GM23338 (cell line): Measurements from ENCODE around the gene KCNJ10. TPM values are rescaled to one million over a fixed set of nuclear protein-coding genes. Genes with fewer than 3 reads are reported as not detected.

ENCODE experiments used
- ATAC-seq: fragments of 200-7000 bp; cut with Tn5 transposase; 3 replicates; pipeline ENCODE4 v1.9.1; 2020
- DNase-seq: peaks from one replicate; pipeline ENCODE4 v3.0.0-alpha.2; 2015; ENCODE audit warnings: low spot score
- H2AFZ ChIP-seq: fragments of 200-600 bp; sonication (generic); 2 replicates; pipeline ENCODE4 v1.8.0; 2016; ENCODE audit warnings: antibody characterized with exemption, mild to moderate bottlenecking, moderate library complexity
- H3F3A ChIP-seq: fragments of 200-600 bp; sonication (generic); replicated peaks from 2 replicates; pipeline ENCODE4 v1.8.0; 2017; ENCODE audit warnings: antibody characterized with exemption, mixed run types, low read depth
- H3K27ac ChIP-seq: fragments of 200-600 bp; sonication (generic); 2 replicates; pipeline ENCODE4 v1.6.1; 2016; ENCODE audit warnings: low read depth
- H3K27me3 ChIP-seq: fragments of 200-600 bp; sonication (generic); 2 replicates; pipeline ENCODE4 v1.8.0; 2016; ENCODE audit warnings: mild to moderate bottlenecking, mixed run types, moderate library complexity; ENCODE audit not compliant: insufficient read depth
- H3K36me3 ChIP-seq: fragments of 200-600 bp; sonication (generic); 2 replicates; pipeline ENCODE4 v1.8.0; 2016; ENCODE audit warnings: mild to moderate bottlenecking; ENCODE audit not compliant: insufficient read depth
- H3K4me1 ChIP-seq: fragments of 200-600 bp; sonication (generic); 2 replicates; pipeline ENCODE4 v1.8.0; 2016; ENCODE audit warnings: mild to moderate bottlenecking, moderate library complexity; ENCODE audit not compliant: insufficient read depth
- H3K4me2 ChIP-seq: fragments of 200-600 bp; sonication (generic); 2 replicates; pipeline ENCODE4 v1.7.1; 2017; ENCODE audit warnings: mixed run types
- H3K4me3 ChIP-seq: fragments of 200-600 bp; sonication (generic); 2 replicates; pipeline ENCODE4 v1.6.1; 2016; ENCODE audit warnings: mixed run types
- H3K79me2 ChIP-seq: fragments of 200-600 bp; sonication (generic); replicated peaks from 2 replicates; pipeline ENCODE4 v1.8.0; 2017; ENCODE audit warnings: mild to moderate bottlenecking; ENCODE audit not compliant: insufficient read depth
- H3K9me2 ChIP-seq: fragments of 200-600 bp; sonication (generic); 2 replicates; pipeline ENCODE4 v1.8.0; 2017; ENCODE audit not compliant: insufficient read depth
- H4K20me1 ChIP-seq: fragments of 200-600 bp; sonication (generic); replicated peaks from 2 replicates; pipeline ENCODE4 v1.8.0; 2017; ENCODE audit warnings: mild to moderate bottlenecking; ENCODE audit not compliant: insufficient read depth
- H3K27ac Mint-ChIP-seq: 2 replicates; pipeline ENCODE4 v1.8.0; 2020; ENCODE audit warnings: inconsistent platforms, mild to moderate bottlenecking, moderate library complexity, mixed read lengths
- H3K27me3 Mint-ChIP-seq: 3 replicates; pipeline ENCODE4 v1.8.0; 2022; ENCODE audit warnings: low read depth, mild to moderate bottlenecking, moderate library complexity, mixed read lengths, inconsistent platforms; ENCODE audit not compliant: insufficient read depth, poor library complexity
- H3K36me3 Mint-ChIP-seq: 3 replicates; pipeline ENCODE4 v1.8.0; 2021; ENCODE audit warnings: low read depth, mild to moderate bottlenecking, inconsistent platforms, moderate library complexity, mixed read lengths
- H3K4me1 Mint-ChIP-seq: 3 replicates; pipeline ENCODE4 v1.8.0; 2020; ENCODE audit warnings: mild to moderate bottlenecking, inconsistent platforms, mixed read lengths
- H3K4me3 Mint-ChIP-seq: 3 replicates; pipeline ENCODE4 v1.8.0; 2021; ENCODE audit warnings: moderate library complexity, mild to moderate bottlenecking, inconsistent platforms, mixed read lengths
- H3K9me3 Mint-ChIP-seq: 3 replicates; pipeline ENCODE4 v1.8.0; 2020; ENCODE audit warnings: moderate library complexity, mild to moderate bottlenecking, inconsistent platforms, mixed read lengths
- ETS1 ChIP-seq: IDR thresholded peaks from 2 replicates; pipeline ENCODE4 v1.6.1; 2016; ENCODE audit warnings: antibody characterized with exemption
- EZH2phosphoT487 ChIP-seq: fragments of 200-600 bp; sonication (generic); IDR thresholded peaks from one replicate; pipeline ENCODE4 v1.8.1; 2018; ENCODE audit warnings: antibody characterized with exemption; ENCODE audit not compliant: unreplicated experiment
- JUNB ChIP-seq: IDR thresholded peaks from one replicate; pipeline ENCODE4 v1.6.1; 2016; ENCODE audit warnings: antibody characterized with exemption; ENCODE audit not compliant: unreplicated experiment
- POLR2AphosphoS5 ChIP-seq: IDR thresholded peaks from 2 replicates; pipeline ENCODE4 v1.6.1; 2016; ENCODE audit warnings: antibody characterized with exemption, low read depth
- STAT1 ChIP-seq: IDR thresholded peaks from one replicate; pipeline ENCODE4 v1.6.1; 2016; ENCODE audit warnings: antibody characterized with exemption; ENCODE audit not compliant: unreplicated experiment
- ZNF114 ChIP-seq: fragments of 250-450 bp; sonication (Bioruptor Pico); IDR thresholded peaks from 2 replicates; pipeline ENCODE4 v1.5.0; 2020; ENCODE audit warnings: mild to moderate bottlenecking, moderate library complexity
- ZNF331 ChIP-seq: fragments of 250-450 bp; sonication (Bioruptor Pico); IDR thresholded peaks from 2 replicates; pipeline ENCODE4 v1.5.0; 2020; ENCODE audit warnings: low read depth, mild to moderate bottlenecking, moderate library complexity
- ZNF462 ChIP-seq: fragments of 250-450 bp; sonication (Bioruptor Pico); IDR thresholded peaks from 2 replicates; pipeline ENCODE4 v1.5.0; 2020; ENCODE audit warnings: mild to moderate bottlenecking, moderate library complexity
- polyA plus RNA-seq: library from polyadenylated mRNA; unstranded; fragments of >200 nt; fragmentation: Nextera tagmentation; extraction: Ambion mirVana; gene quantifications from 2 replicates; pipeline ENCODE4 v1.2.1, GENCODE V29; 2016
- total RNA-seq: library from RNA; depleted of rRNA; stranded (reverse); fragments of >200 nt; shearing (Covaris generic); gene quantifications from 2 replicates; pipeline ENCODE4 v1.2.3, GENCODE V29; 2014

KCNJ10 gene
- total and polyA plus RNA-seq, 2 experiments from 2014 or later, result 1.4 to 2.8 TPM

- no peaks in the 10 kb centered on the region for H3K36me3 ChIP-seq
- no peaks in the 10 kb centered on the region for H3K4me1 ChIP-seq
- ATAC-seq (no peak), DNase-seq (no peak)
- no peak overlapping the region for H3K4me2 ChIP-seq
- H3K36me3 Mint-ChIP-seq, result 0 out of 3 replicates have a peak, but pooled peaks cover 3% of the 10 kb centered on the region
- H3K4me3 Mint-ChIP-seq, result no peak overlapping the region
- peaks cover 10% of the 10 kb centered on the region for H3K79me2 ChIP-seq
- no peak overlapping the region for H3K27ac Mint-ChIP-seq
- no peaks in the 10 kb centered on the region for H3K27me3 Mint-ChIP-seq
- peaks cover 7% of the 10 kb centered on the region; the same call in 1 of the 3 replicates for H3K4me1 Mint-ChIP-seq
- no peak for TF ChIP-seq POLR2AphosphoS5
- TF ChIP-seq EZH2phosphoT487, result no peak
- no peak for TF ChIP-seq ZNF114 (CRISPR knock-in tag)
- TF ChIP-seq ETS1, result no peak
- H4K20me1 ChIP-seq, result no peaks in the 10 kb centered on the region
- no peak overlapping the region for H3K4me3 ChIP-seq
- H2AFZ ChIP-seq, result no peak overlapping the region
- no peaks in the 10 kb centered on the region for H3F3A ChIP-seq
- no peaks in the 10 kb centered on the region for H3K9me3 Mint-ChIP-seq
- H3K9me2 ChIP-seq, result no peaks in the 10 kb centered on the region
- H3K27me3 ChIP-seq, result no peaks in the 10 kb centered on the region
- H3K27ac ChIP-seq, result no peak overlapping the region
Measured at GRCh38 chr1:160024195-160024905, 45.6 kb downstream of the KCNJ10 start.

- Histone ChIP-seq H3K79me2 (no peaks in the 10 kb centered on the region), H3K27ac (no peak overlapping the region), H3K36me3 (no peaks in the 10 kb centered on the region), H4K20me1 (no peaks in the 10 kb centered on the region), H2AFZ (no peak overlapping the region), H3F3A (no peaks in the 10 kb centered on the region), H3K4me2 (no peak overlapping the region), H3K9me2 (no peaks in the 10 kb centered on the region), H3K4me3 (no peak overlapping the region), H3K27me3 (no peaks in the 10 kb centered on the region), H3K4me1 (no peaks in the 10 kb centered on the region)
- H3K36me3 Mint-ChIP-seq, result 0 out of 3 replicates have a peak, but pooled peaks cover 3% of the 10 kb centered on the region
- no peaks in the 10 kb centered on the region for H3K27me3 Mint-ChIP-seq
- H3K4me1 Mint-ChIP-seq, result 0 out of 3 replicates have a peak, but pooled peaks cover 3% of the 10 kb centered on the region
- TF ChIP-seq STAT1, result no peak
- no peak for TF ChIP-seq JUNB
- TF ChIP-seq ZNF114 (CRISPR knock-in tag), result no peak
- TF ChIP-seq ZNF462 (CRISPR knock-in tag), result no peak
- no peak for TF ChIP-seq ZNF331 (CRISPR knock-in tag)
- no peaks in the 10 kb centered on the region for H3K9me3 Mint-ChIP-seq
- H3K4me3 Mint-ChIP-seq, result no peak overlapping the region
- DNase-seq (no peak), ATAC-seq (no peak)
- H3K27ac Mint-ChIP-seq, result no peak overlapping the region
Measured at GRCh38 chr1:160022330-160023310, 47.3 kb downstream of the KCNJ10 start.
